B cell (primary cell): ENCODE data around the gene GABRG1. TPM values are rescaled to one million over a fixed set of nuclear protein-coding genes. Genes with fewer than 3 reads are reported as not detected.

Experiments
- ATAC-seq: fragments of 200-7000 bp; cut with Tn5 transposase; one replicate; pipeline ENCODE4 v1.10.0; 2021; ENCODE audit warnings: low read depth, mild to moderate bottlenecking, moderate number of reproducible peaks, moderate library complexity
- CTCF ChIA-PET: fragments of 350-600 bp; sonication (Branson Sonifier 250); formaldehyde crosslinking; loops from one replicate; lab custom pipeline; 2021; ENCODE audit warnings: antibody characterized with exemption, inconsistent platforms; lab: Charles Lee
- POLR2A ChIA-PET: fragments of 350-600 bp; sonication (Branson Sonifier 250); formaldehyde crosslinking; loops from one replicate; lab custom pipeline; 2021; ENCODE audit warnings: antibody characterized with exemption; lab: Charles Lee
- DNase-seq: peaks from one replicate; pipeline ENCODE4 v3.0.0; 2013
- H2AFZ ChIP-seq: 2 replicates; pipeline ENCODE4 v1.6.1; 2012; ENCODE audit warnings: mild to moderate bottlenecking, low read depth, low read length; ENCODE audit not compliant: insufficient read depth, poor library complexity, severe bottlenecking
- H3K27ac ChIP-seq, 2 donors: 1 replicate in 1 of 2; 2 replicates in 1 of 2; pipeline ENCODE4 v1.5.1; 2012 to 2013; ENCODE audit warnings: low read length in 2 of 2, mild to moderate bottlenecking in 2 of 2, moderate library complexity in 1 of 2
- H3K27me3 ChIP-seq, 4 experiments: fragments of 200-600 bp in 1 of 4; sonication (generic) in 1 of 4; replicated peaks in 1 of 4; 1 replicate in 2 of 4; 2 replicates in 2 of 4; pipeline versions ENCODE4 v1.6.1 to v1.7.0; 2013 to 2016; ENCODE audit warnings: low read length in 3 of 4, mild to moderate bottlenecking in 2 of 4, mixed read lengths in 1 of 4, moderate library complexity in 1 of 4; ENCODE audit not compliant: insufficient read depth in 4 of 4, control insufficient read depth in 3 of 4; ENCODE audit errors: control extremely low read depth in 1 of 4
- H3K36me3 ChIP-seq, 2 experiments: replicated peaks in 1 of 2; 1 replicate in 1 of 2; 2 replicates in 1 of 2; pipeline versions ENCODE4 v1.6.1 to v1.7.1; 2013; ENCODE audit warnings: low read length in 1 of 2; ENCODE audit not compliant: insufficient read depth in 2 of 2, control insufficient read depth in 1 of 2; ENCODE audit errors: control extremely low read depth in 1 of 2, extremely low read depth in 1 of 2
- H3K4me1 ChIP-seq, 2 donors: fragments of 200-600 bp in 1 of 2; sonication (generic) in 1 of 2; 1 replicate in 1 of 2; 2 replicates in 1 of 2; pipeline versions ENCODE4 v1.5.1 to v1.6.1; 2013 to 2017; ENCODE audit warnings: low read length in 2 of 2; ENCODE audit not compliant: control insufficient read depth in 2 of 2, insufficient read depth in 2 of 2
- H3K4me2 ChIP-seq: replicated peaks from 2 replicates; pipeline ENCODE3; 2012; ENCODE audit warnings: mild to moderate bottlenecking, low read depth, low read length; ENCODE audit not compliant: poor library complexity, severe bottlenecking
- H3K4me3 ChIP-seq, 5 experiments: fragments of 200-600 bp in 1 of 5; sonication (generic) in 1 of 5; 1 replicate in 3 of 5; 2 replicates in 2 of 5; pipeline versions ENCODE4 v1.5.1 to v1.7.0; 2011 to 2016; ENCODE audit warnings: low read length in 4 of 5, mild to moderate bottlenecking in 4 of 5, low read depth in 2 of 5, control low read depth in 1 of 5, moderate library complexity in 1 of 5; ENCODE audit not compliant: insufficient read depth in 1 of 5; ENCODE audit errors: control extremely low read depth in 1 of 5, extremely low read depth in 1 of 5
- H3K79me2 ChIP-seq: fragments of 200-600 bp; sonication (generic); one replicate; pipeline ENCODE4 v1.6.0; 2016; ENCODE audit warnings: low read length; ENCODE audit not compliant: control insufficient read depth, insufficient read depth
- H3K9ac ChIP-seq: fragments of 200-600 bp; sonication (generic); 2 replicates; pipeline ENCODE4 v1.6.1; 2017; ENCODE audit warnings: mild to moderate bottlenecking, low read length, moderate library complexity
- H3K9me3 ChIP-seq, 3 donors: one replicate each; pipeline versions ENCODE4 v1.6.1 to v1.7.1; 2013; ENCODE audit warnings: low read length in 2 of 3; ENCODE audit not compliant: control insufficient read depth in 2 of 3, insufficient read depth in 1 of 3; ENCODE audit errors: control extremely low read depth in 1 of 3
- H4K20me1 ChIP-seq: 2 replicates; pipeline ENCODE4 v1.6.0; 2012; ENCODE audit warnings: mild to moderate bottlenecking, low read length; ENCODE audit not compliant: insufficient read depth, control insufficient read depth, poor library complexity, severe bottlenecking
- H3K27ac Mint-ChIP-seq: one replicate; pipeline ENCODE4 v1.8.0; 2021; ENCODE audit warnings: mixed read lengths
- H3K27me3 Mint-ChIP-seq: one replicate; pipeline ENCODE4 v1.8.0; 2021; ENCODE audit warnings: mixed read lengths
- H3K4me1 Mint-ChIP-seq: one replicate; pipeline ENCODE4 v1.8.0; 2021; ENCODE audit warnings: mixed read lengths
- H3K4me3 Mint-ChIP-seq: one replicate; pipeline ENCODE4 v1.8.0; 2021; ENCODE audit warnings: mixed read lengths
- H3K9me3 Mint-ChIP-seq: one replicate; pipeline ENCODE4 v1.8.0; 2022; ENCODE audit warnings: mixed read lengths; ENCODE audit not compliant: insufficient read depth
- EZH2 ChIP-seq: IDR thresholded peaks from 2 replicates; pipeline ENCODE4 v1.6.1; 2012; ENCODE audit warnings: borderline replicate concordance, low read depth, mild to moderate bottlenecking, moderate library complexity, low read length; ENCODE audit not compliant: insufficient read depth, poor library complexity, severe bottlenecking
- WGBS: methylation state at CpG from one replicate; pipeline ENCODE4 v1.1.5; 2013; ENCODE audit warnings: missing lambda C conversion rate; ENCODE audit not compliant: insufficient coverage; 5-methylcytosine and 5-hydroxymethylcytosine counted together
- intact Hi-C: fragments of 100-400 bp; cut with micrococcal nuclease; formaldehyde crosslinking; loops from one replicate; pipeline ENCODE4 v1.10.0; 2022
- polyA plus RNA-seq: library from polyadenylated mRNA; depleted of rRNA; stranded (reverse); fragments of >200 nt; gene quantifications from 2 replicates; pipeline ENCODE4 v1.2.3, GENCODE V29; 2012
- total RNA-seq, 2 donors: library from RNA; stranded (reverse); fragments of 120-200 nt in 1 of 2; gene quantifications; 1 replicate in 1 of 2; 2 replicates in 1 of 2; pipeline versions ENCODE4 v1.2.3 to v1.2.4, GENCODE V29; 2013 to 2022
- TF ChIP-seq, protein P1 (sequence below): fragments of 200-600 bp; IDR thresholded peaks from one replicate; pipeline ENCODE4 v1.8.0; 2022; ENCODE audit warnings: antibody characterized with exemption, mild to moderate bottlenecking

GABRG1 gene
- total and polyA plus RNA-seq, 2 donors (not counting 1 experiment from before 2014, with no cell fraction given) = not detected

DNA sequence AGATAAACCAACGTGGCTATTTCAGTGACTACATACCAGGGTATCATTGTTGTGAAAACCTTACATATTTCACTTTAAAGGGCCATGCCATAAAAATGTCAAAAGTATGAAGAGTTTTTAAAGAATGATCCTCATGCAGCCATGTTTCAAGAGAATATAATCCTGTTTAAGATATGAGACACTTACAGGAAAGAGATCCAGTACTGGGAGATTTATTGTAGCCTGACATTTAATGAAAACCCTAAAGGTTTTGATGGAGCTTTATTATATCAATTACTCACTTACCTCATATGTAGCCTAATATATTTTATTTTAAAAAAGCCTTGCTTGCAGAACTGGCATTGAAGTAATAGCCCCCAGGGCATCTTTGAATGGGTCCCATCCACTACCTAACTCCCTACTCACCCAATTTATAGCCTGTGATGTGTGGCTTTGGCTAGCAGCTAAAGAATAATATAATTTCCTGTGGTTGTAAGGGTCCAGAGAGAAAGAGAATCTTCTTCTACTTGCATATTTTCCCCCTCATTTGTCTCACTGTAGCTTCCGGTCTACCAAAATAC lies 7.7 kb upstream of the GABRG1 start:
- no peak for TF ChIP-seq EZH2
- TF ChIP-seq, protein P1, sequence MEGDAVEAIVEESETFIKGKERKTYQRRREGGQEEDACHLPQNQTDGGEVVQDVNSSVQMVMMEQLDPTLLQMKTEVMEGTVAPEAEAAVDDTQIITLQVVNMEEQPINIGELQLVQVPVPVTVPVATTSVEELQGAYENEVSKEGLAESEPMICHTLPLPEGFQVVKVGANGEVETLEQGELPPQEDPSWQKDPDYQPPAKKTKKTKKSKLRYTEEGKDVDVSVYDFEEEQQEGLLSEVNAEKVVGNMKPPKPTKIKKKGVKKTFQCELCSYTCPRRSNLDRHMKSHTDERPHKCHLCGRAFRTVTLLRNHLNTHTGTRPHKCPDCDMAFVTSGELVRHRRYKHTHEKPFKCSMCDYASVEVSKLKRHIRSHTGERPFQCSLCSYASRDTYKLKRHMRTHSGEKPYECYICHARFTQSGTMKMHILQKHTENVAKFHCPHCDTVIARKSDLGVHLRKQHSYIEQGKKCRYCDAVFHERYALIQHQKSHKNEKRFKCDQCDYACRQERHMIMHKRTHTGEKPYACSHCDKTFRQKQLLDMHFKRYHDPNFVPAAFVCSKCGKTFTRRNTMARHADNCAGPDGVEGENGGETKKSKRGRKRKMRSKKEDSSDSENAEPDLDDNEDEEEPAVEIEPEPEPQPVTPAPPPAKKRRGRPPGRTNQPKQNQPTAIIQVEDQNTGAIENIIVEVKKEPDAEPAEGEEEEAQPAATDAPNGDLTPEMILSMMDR = no peak
- intact Hi-C loops = no loop called here
- no peak overlapping the region for H3K27ac ChIP-seq
- no peak overlapping the region for H3K4me2 ChIP-seq
- no peaks in the 10 kb centered on the region for H3K4me1 ChIP-seq
- H3K4me3 ChIP-seq = no peak overlapping the region
- ChIA-PET POLR2A (no interaction called here), CTCF (no interaction called here)
- no peaks in the 10 kb centered on the region for H3K9me3 ChIP-seq
- Mint-ChIP-seq H3K27ac (no peak overlapping the region), H3K4me1 (no peaks in the 10 kb centered on the region), H3K27me3 (no peaks in the 10 kb centered on the region), H3K4me3 (no peak overlapping the region), H3K9me3 (peaks cover 3% of the 10 kb centered on the region)
- no peak for ATAC-seq
- no CpG with 5 or more reads among the region's 2 CpGs for WGBS
- no peaks in the 10 kb centered on the region for H3K27me3 ChIP-seq
- no peak for DNase-seq
- H3K9ac ChIP-seq = no peak overlapping the region
- H3K79me2 ChIP-seq = no peaks in the 10 kb centered on the region
- no peaks in the 10 kb centered on the region for H4K20me1 ChIP-seq
- no peak overlapping the region for H2AFZ ChIP-seq
- H3K36me3 ChIP-seq = no peaks in the 10 kb centered on the region

DNA sequence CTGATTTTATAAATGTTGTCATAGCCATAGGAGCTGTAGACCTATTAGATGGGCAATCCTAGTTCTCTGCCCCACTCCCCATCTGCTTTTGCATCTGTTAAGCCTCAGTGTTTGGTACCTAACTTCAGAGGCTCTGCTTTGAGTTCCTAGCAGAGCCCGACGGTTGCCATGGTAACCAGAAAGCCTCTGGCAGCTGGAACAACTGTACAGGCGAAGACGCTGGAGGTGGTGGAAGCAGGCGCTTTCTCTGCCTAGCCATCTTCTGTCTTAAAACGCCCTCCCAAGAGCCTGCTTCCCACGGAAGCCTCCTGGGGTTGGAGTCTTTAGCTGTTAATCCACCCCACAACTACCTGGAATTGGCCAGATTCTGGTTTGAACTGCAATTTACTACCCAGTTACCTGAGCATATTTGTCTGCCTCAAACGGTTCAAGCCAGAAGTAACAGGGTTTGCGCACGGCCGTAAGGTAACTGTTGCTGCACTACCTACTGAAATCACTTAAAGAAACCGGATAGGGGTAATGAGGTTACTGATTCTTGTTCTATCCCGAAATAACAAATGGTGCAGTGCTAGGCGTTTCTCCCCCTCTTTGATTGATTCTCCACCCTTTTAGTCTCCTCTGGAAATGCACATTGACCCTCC lies 1.0 kb upstream of the GABRG1 start:
- DNase-seq (no peak), ATAC-seq (no peak)
- ChIA-PET CTCF (no interaction called here), POLR2A (no interaction called here)
- TF ChIP-seq, protein P1 = no peak
- TF ChIP-seq EZH2 = no peak
- Histone ChIP-seq H3K4me1 (no peaks in the 10 kb centered on the region), H3K79me2 (no peaks in the 10 kb centered on the region), H3K4me2 (no peak overlapping the region), H3K36me3 (no peaks in the 10 kb centered on the region), H3K4me3 (no peak overlapping the region), H2AFZ (no peak overlapping the region), H4K20me1 (no peaks in the 10 kb centered on the region), H3K27ac (no peak overlapping the region), H3K9me3 (peaks cover 0 to 4% (median 0%) of the 10 kb centered on the region in 3 donors), H3K9ac (no peak overlapping the region), H3K27me3 (no peaks in the 10 kb centered on the region)
- Mint-ChIP-seq H3K27me3 (no peaks in the 10 kb centered on the region), H3K4me3 (no peak overlapping the region), H3K27ac (no peak overlapping the region), H3K4me1 (no peaks in the 10 kb centered on the region), H3K9me3 (no peaks in the 10 kb centered on the region)
- intact Hi-C loops = no loop called here
- 67% methylated on average over 8 of the region's 14 CpGs for WGBS
